22Rv1 (cell line): ENCODE measurements around the gene DPEP3.

Experiments
- CTCF ChIP-seq: fragments of 450-650 bp; IDR thresholded peaks from 2 replicates; pipeline ENCODE4 v1.5.1; 2017; ENCODE audit warnings: mild to moderate bottlenecking
- ZFX ChIP-seq: fragments of 450-650 bp; IDR thresholded peaks from 2 replicates; pipeline ENCODE4 v1.6.1; 2017; ENCODE audit warnings: antibody characterized with exemption, borderline replicate concordance

- TF ChIP-seq CTCF (no peak), ZFX (no peak)
Measured at GRCh38 chr16:67935402-67936123, 44.7 kb downstream of the DPEP3 start.
